Hepatic stellate cell (primary cell): ENCODE measurements around the gene DOK6.
"Not testable (repeated sequence)": the region's sequence is repeated elsewhere in the genome, so short reads cannot be mapped to it uniquely, and the experiment has no call there.

ENCODE experiments used
- DNase-seq: peaks from one replicate; pipeline ENCODE4 v3.0.0; 2011; ENCODE audit warnings: low spot score

Gene DOK6

DNA sequence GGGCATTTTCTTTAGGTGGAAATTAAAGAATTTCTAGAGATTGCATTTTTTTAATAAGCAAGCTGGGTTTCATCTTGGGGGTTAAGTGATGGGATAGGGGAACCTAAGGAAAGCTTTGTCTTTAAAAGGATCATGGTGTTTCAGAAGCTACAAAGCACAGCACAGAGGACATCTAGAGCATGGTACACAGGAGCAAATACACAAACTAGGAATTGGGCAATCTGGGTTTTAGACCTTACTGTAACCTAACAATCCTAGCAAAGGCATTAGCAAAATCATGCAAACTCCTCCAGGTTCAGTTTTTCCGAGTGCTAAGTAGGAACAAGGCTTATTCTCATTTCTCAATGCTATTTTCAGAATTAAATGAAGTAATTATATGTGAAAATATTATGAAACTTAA, 412.9 kb downstream of the DOK6 start:
- no peak for DNase-seq

DNA sequence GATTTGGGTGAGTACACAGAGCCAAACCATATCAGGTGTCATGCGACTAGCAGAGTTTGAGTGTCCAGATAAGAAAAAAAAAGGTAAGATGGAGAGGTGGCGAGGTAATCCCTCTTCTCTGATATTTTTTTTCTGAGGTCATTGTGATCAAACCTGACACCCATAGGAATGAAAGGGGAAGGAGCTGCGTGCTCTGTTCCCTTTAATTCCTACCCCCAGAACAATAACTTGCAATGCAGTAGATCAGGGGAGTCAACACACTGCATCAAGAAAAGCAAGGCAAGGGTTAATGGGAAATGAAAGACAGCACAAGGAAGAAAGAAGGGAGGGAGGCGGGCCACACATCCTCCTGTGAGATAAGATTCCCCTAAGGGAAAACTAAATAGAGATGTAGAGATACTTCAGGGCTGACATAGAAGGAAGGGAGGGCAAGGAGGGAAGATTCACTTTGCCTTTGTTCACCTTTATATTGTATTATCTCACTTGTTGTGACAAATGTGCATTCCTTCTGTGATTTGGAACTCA, 414.2 kb downstream of the DOK6 start:
- no peak for DNase-seq

DNA sequence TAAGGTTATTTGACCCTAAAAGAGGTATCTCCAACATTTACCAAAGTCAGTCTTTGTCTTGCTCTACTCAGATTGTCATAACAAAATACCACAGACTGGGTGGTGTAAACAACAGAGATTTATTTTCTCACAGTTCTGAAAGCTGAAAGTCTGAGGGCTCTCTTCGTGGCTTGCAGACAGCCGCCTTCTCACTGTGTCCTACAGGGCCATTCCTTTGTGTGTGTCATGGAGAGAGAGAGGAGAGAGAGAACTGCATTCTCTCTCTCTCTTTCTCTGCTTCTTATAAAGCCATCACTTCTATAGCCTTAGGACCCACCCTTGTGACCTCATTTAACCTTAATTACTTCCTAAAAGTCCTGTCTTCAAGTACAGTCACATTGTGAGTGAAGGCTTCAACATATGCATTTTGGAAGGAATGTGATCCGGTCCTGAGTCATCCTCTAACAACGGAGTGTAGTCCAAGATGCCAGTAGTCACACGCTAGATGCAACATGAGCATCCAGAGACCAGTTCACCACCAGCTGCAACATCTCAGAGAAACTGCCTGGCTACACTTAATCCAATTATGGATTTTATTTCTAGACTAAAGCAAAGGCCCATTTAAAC, 416.8 kb downstream of the DOK6 start:
- peak; percentile 52 for DNase-seq

DNA sequence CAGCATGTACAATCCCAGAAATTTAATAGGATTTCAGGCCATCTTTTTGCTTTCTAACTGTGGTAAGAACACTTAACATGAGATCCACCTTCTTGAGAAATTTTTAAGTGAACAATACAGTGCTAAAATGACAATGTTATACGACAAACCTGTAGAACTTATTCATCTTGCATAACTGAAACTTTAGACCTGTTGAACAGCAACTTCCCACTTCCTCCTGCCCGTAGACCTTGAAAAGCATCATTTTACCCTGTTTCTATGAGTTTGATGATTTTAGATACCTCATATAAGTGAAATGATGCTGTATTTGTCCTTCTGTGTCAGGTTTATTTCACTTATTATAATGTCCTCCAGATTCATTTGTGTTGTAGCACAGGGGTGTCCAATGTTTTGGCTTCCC, 418.8 kb downstream of the DOK6 start:
- no peak for DNase-seq

DNA sequence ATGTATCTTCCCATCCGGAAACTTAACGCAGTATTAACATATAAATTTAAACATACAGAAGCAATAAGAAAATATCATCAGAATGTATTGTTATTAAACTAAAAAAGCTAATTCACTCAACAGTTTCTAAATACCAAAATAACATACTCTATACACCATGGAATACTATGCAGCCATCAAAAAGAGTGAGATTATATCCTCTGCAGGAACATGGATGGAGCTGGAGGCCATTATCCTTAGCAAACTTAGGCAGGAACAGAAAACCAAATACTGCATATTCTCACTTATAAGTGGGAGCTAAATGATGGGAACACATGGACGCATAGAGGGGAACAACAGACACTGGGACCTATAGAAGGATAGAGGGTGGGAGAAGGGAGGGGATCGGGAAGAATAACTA, 419.9 kb downstream of the DOK6 start:
- no peak for DNase-seq

DNA sequence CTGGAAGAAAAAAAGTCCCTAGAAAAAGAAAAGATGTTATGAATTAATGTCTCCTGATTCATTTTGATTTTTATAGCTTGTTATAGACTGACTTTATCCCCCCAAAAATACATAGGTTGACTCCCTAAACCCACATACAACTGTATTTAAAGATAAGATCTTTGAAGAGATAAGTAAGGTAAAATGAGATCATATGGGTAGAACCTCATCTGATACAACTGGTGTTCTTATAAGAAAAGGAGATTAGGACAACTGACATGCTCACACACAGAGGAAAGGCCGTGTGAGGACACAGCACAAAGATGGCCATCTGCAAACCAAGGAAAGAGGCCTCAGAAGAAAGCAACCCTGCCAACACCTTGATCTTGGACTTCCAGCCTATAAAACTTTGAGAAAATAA, 429.5 kb downstream of the DOK6 start:
- no peak for DNase-seq

DNA sequence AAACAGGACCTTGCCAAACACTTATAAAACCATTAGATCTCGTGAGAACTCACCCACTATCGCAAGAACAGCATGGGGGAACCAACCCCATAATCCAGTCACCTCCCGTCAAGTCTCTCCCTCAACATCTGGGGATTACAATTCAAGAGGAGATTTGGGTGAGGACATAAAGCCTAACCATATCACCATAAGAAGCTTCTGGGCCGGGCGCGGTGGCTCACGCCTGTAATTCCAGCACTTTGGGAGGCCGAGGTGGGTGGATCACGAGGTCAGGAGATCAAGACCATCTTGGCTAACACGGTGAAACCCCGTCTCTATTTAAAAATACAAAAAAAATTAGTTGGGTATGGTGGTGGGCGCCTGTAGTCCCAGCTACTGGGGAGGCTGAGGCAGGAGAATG, 434.3 kb downstream of the DOK6 start:
- not testable (repeated sequence) for DNase-seq

DNA sequence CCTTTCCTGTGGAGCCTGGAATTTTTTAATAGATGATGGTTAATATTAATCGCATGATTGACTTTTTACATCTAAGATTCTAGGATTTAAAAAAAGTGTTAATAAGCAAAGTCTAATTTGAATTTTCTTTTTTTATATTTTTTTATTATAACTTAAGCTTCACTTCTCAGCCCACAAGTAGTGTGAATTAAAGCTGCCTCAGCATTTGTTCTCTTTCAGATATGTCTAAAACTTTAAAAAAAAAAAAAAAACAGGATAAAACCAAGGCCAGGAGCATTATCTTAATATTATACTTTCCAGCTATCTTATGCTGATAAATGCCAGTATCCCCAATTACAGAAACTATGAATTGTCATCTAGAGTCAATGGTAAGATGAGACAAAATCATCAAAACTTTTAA, 437.3 kb downstream of the DOK6 start:
- DNase-seq = no peak

DNA sequence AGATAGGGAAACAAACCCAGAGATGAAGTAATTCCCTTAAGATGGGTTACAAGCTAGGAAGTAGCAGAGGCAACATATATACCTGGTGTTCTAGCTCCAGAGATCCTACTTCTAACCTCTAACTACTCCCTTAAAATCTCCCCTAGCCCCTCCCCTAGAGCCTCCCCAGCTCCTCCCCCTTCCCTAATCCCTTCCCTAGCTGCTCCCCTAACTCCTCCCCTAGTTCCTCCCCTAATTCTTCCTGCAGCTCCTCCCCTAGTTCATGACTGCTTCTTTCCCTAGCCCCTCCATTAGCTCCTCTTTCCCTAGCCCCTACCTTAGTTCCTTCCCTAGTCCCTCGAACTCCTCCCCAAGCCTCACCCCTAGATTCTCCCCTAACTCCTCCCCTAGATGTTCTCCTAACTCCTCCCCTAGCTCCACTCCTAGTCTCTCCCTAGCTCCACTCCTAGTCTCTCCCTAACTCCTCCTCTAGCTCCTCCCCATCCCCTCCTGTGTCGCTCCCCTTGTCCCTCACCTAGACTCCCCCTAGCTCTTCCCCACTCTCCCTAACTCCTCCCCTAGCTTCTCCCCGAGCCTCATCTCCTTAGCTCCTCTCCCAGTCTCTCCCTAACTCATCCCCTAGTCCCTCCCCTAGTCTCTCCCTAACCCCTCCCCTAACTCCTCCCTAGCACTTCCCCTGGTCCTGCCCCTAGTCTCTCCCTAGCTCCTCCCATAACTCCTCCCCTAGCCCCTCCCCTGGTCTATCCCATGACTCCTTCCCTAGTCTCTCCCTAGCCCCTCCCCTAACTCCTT, 438.1 kb downstream of the DOK6 start:
- DNase-seq = no peak

DNA sequence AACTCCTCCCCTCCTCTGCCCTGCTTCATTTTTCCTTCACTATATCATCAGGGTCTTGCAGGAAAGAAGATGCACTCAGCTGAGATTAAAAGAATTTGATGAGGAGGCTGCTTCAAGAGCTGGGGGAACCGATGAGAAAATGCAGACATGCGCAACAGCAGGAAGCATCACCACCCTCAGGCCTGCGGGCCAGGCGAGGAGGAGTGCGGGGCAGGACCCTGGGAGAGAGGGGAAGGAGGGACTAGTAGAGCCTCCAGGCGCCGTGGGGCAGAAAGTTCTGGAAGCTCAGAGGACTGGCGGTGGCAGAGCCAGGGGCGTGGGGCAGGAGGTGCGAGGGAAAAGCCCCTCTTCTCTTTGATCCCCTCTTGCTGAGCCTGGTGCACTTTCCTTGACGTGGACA, 438.8 kb downstream of the DOK6 start:
- no peak for DNase-seq

DNA sequence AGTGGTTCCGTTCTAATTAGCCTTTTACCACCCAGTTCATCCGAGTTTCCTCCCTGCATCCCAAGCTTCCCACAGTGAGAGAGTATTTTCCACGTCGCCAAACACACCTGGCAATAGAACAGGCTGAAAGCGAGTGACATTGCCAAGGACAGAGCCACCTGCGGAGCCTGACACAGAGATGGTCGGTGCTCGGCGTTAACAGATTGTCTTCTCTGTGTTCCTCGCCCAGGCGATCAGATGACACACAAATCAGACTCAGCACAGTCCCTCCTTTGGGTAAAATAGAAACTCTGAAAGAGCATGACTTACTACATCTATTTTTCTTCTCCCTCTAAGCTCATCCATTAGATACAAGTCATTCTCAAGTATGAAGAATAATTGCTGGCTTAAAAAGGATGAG, 439.3 kb downstream of the DOK6 start:
- no peak for DNase-seq

DNA sequence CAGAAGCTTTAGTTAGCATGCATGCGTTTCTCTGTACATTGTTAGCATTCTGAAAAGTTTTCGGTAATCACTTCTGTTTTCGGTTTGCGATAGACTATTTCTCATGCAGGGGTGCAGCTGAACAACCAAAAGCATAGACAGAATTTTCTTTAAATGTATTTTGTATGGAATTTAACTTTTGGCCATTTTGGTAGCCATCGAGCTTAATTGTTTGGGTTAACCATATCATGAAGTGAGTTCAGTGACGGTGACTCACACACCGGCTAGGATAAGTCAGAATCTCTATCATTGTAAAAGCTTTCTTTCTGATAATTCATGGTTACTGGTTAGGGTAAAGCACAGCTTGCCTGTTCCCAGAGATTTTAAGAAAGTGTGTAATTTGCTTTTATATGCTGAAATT, 439.8 kb downstream of the DOK6 start:
- no peak for DNase-seq

DNA sequence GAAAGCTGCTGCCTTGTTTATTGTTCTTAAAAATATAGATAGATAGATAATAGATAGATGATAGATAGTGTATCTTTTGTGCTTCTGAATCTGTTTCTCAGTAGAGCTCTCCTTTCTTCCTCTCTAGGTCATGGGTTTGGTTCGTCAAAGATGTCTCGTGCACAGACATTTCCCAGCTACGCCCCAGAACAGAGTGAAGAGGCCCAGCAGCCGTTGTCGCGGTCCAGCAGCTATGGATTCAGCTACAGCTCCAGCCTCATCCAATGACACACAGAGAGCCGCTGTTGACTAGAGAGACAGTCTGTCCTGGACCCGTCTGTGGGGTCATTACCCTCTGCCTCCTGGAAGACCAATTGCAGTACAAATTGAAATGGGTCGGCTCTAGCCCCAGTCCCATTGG, 440.4 kb downstream of the DOK6 start:
- DNase-seq = no peak

DNA sequence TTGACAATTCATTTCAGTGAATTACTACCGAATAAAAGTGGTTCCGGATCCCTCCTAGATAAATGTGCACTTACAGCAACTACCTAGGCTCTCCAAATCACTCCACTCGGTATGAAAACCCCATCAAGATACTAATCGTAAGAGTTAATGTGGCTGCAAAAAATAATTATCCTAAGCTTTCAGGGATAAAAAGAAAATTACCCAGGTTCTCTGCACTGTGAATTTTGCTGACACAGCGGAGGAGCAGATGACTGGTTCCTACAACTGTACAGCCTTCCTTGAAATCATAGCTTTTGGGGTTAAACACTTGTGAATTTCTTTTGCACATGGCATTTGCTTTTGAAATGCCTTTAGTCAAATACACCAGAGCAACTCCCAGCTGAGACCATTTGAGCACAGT, 442.3 kb downstream of the DOK6 start:
- DNase-seq = no peak

DNA sequence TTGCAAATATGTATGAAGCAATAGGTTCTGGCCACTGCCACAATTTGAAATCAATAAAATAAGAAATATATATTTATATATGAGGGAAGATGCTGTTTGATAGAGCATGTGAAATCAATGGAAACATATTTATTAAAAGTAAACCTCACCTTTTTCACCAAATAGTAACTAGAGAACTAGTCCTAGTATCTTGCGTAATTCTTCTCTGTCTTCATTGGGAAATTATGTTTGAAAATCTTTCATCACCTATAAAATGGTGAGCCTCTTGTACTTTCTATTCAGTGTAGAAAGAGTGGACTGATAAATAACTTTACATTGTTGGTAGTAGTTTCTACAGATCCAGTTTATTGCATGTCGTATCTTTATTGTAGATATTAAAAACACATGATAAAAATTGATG, 444.0 kb downstream of the DOK6 start:
- no peak for DNase-seq

DNA sequence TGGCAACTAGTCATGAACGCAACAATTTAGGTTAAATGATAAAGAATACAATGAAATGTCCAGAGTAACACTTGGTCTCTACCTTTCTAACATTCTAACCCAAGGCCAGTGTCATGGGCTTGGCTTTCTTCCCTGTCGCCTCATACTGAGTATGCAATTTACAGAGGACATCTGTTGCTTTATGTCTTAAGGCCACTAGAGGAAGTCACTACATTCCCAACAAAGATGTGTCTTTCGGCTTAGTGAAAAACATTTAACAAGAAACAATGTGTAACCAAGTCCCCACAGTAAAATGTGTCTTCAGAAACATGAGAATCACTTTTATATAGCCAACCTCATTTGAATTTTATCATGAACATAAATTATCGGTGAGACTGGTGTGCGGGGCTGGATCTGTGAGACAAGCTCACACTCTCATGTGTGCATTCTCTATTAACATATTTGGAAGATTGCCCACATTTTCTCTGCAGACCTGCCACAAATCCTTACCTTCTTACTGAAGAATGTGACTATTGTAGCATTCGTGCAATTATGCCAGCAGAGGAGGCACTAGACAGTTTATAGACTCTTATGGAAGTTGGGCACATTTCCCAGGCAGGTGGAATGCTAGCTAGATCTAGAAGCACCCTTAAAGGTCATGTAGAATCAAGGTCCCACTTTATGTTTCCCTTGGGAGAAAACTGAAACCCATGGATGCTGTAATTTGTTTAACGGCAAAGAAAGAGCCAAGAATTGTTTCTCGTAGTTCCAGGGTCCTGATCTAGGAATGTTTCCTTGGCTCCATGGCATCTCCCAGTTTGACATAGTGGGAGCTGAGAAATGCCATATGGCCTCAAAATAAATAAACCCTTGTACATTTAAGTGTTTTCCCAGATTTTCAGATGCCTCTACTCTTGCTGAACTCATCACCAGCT, 445.2 kb downstream of the DOK6 start:
- DNase-seq = peak; percentile 50

DNA sequence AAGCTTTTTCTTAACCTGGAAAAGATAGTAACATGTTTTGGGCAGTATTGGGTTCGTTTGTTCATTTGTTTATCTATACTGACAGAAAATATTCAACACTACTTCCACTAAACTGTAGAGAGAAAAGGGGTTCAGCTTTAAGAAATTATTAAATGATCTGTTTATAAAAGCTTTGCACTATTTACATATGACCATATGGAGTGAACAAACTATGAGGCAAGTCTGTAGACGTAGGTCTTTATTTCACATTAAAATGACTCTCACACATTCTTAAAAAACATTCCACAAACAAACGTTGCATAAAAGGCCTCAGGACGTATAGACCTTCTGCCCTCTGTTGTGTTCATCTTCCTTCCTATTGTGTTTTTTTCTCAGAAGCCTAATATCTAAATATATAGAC, 452.4 kb downstream of the DOK6 start:
- no peak for DNase-seq

DNA sequence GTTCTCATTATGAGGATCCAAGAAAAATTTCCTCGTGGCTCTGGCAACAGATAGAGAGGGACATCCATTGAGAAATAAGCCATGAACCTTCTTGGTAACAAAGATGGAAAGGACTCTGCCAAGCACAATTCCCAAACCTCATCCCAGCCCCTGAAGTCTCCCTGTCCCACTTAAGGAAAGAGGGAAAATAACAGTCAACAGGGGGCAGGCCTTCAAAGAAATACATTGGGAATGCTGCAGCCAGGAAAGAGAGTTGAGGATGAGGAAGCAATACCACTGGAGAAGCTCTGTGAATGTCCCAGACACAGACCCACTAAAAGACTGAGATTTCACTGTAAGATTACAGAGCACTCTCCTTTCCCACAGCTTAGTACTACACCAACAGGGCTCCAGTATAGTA, 453.8 kb downstream of the DOK6 start:
- no peak for DNase-seq

DNA sequence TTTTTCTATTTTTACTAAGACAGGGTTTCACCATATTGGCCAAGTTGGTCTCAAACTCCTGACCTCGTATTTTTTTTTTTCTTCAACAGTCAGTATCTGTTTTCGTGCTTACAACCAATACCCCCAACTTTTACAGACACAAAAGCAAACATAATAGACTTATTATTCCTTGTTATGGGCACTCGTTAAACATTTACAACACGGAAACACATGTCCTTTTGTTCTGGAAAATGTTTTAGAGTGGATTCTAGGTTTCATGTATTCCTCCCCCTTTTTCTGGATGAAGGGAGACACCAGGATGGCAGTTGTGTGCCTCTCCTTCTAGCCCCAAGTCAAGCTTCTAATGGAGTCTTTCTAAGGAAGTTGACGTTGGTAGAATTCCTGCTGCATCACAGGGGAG, 458.2 kb downstream of the DOK6 start:
- DNase-seq = no peak

DNA sequence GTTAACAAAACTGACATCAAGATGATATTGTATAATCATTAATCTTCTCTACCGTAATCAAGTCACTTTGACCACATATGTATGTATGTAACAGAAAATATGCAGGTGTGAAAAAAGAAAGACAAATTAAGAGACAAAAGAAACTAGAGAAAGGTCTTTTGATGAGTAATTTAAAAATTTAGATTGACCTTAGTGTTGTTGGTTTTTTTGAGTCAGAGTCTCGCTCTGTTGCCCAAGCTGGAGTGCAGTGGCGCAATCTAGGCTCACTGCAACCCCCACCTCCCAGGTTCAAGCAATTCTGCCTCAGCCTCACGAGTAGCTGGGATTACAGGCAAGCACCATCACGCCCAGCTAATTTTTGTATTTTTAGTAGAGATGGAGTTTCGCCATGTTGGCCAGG, 464.1 kb downstream of the DOK6 start:
- DNase-seq = not testable (repeated sequence)

DNA sequence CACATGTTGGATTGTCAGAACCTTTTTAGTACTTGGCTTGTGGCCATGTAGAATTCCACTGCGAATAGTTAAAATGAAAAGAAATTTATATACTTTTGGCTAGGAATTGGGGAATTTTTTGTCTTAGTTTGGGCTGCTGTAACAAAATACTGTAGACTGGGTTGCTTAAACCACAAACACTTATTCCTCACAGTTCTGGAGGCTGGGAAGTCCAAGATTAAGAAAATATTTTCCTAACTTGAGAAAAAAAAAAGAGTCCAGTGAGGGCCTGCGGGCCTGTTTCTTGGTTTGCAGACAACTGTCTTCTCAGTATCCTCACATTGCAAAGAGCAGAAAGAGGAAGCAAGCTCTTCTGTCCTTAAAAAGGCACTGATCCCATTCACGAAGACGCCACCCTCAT, 465.1 kb downstream of the DOK6 start:
- no peak for DNase-seq

DNA sequence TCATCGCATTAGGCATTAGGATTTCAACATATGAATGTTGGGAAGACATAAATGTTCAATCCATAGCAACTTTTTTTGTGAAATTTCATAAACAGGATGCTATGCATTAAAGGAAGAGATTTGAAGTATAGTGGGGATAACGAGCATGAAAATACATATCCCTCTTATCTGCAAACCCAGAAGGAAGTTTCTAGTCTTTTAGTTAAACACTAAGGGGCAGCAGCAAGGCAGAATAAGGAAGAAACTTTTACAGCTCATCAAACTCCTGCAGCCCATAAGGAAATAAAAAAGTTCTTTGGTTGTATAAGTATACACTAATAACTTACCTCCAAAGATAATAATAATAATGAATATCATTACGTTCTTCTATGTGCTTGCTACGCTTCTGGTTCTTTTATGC, 465.5 kb downstream of the DOK6 start:
- no peak for DNase-seq

DNA sequence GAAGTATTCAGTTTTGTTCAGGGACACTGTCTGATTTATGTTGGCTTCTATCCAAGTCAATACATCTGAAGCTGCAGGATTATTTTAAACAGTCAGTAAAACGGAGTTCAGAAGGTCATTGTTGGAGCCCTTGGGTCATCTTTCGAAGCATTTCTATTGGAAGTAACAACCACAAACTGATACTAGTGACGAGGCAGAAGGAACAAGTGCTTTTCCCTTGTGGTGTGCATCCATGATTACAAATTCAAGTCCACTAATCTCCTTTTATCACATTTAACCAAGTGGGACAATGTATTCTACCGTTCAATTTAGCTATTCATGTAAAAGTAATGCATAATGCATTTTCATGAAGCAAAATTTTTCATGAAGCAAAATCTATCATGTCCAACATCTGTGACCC, 470.0 kb downstream of the DOK6 start:
- DNase-seq = no peak
